Endothelial cell of umbilical vein (primary cell): ENCODE measurements around the gene DAO. TPM values are rescaled to one million over a fixed set of nuclear protein-coding genes. Genes with fewer than 3 reads are reported as not detected.
A peak's percentile ranks its signal among the peaks of the same experiment; 100 is the strongest.

ENCODE experiments used
- BruUV-seq: library from RNA; stranded (reverse); fragments of 400-500 nt; replicated peaks from 2 replicates; lab custom pipeline; 2021; lab: Mats Ljungman, UMichigan
- CTCF ChIA-PET: fragments of 300-600, 350-600 bp; sonication (Branson Sonifier 250); formaldehyde crosslinking; loops from one replicate; lab custom pipeline; 2021; ENCODE audit warnings: antibody characterized with exemption, inconsistent platforms; lab: Charles Lee
- POLR2A ChIA-PET: fragments of 300-600, 350-600 bp; sonication (Branson Sonifier 250); formaldehyde crosslinking; loops from one replicate; lab custom pipeline; 2021; ENCODE audit warnings: antibody characterized with exemption, inconsistent platforms; lab: Charles Lee
- DNase-seq: peaks from one replicate; pipeline ENCODE4 v3.0.0-alpha.2; 2011; ENCODE audit warnings: low read depth, low spot score
- FAIRE-seq: peaks from 2 replicates; lab custom pipeline; 2011; peaks lifted over from hg19 to GRCh38; lab: Jason Lieb, UNC
- H2AFZ ChIP-seq: 2 replicates; pipeline ENCODE4 v1.6.0; 2012; ENCODE audit warnings: low read depth, low read length, control low read depth, inconsistent platforms
- H3K27ac ChIP-seq: 2 replicates; pipeline ENCODE4 v1.5.1; 2011; ENCODE audit warnings: low read depth, mild to moderate bottlenecking, control low read depth, low read length, moderate library complexity; ENCODE audit not compliant: insufficient read depth
- H3K27me3 ChIP-seq, 2 experiments: 2 replicates each; pipeline versions ENCODE4 v1.6.0 to v1.6.1; 2011; ENCODE audit warnings: low read length in 2 of 2, mixed read lengths in 1 of 2; ENCODE audit not compliant: control insufficient read depth in 2 of 2, insufficient read depth in 2 of 2
- H3K36me3 ChIP-seq, 2 experiments: 2 replicates in 1 of 2; 3 replicates in 1 of 2; pipeline ENCODE4 v1.5.1; 2011; ENCODE audit warnings: low read length in 2 of 2, mild to moderate bottlenecking in 1 of 2, moderate library complexity in 1 of 2; ENCODE audit not compliant: control insufficient read depth in 2 of 2, insufficient read depth in 2 of 2; ENCODE audit errors: extremely low read depth in 1 of 2
- H3K4me1 ChIP-seq: 3 replicates; pipeline ENCODE4 v1.5.1; 2011; ENCODE audit warnings: mild to moderate bottlenecking, low read length; ENCODE audit not compliant: control insufficient read depth, insufficient read depth; ENCODE audit errors: extremely low read depth
- H3K4me2 ChIP-seq: 2 replicates; pipeline ENCODE4 v1.6.1; 2011; ENCODE audit warnings: low read length, control low read depth, mixed read lengths; ENCODE audit not compliant: insufficient read depth
- H3K4me3 ChIP-seq, 3 experiments: fragments of 200-600 bp in 1 of 3; sonication (generic), shearing (Covaris generic) in 1 of 3; replicated peaks in 1 of 3; 2 replicates each; pipeline ENCODE4 v1.5.1; 2011 to 2016; ENCODE audit warnings: control low read depth in 3 of 3, low read length in 3 of 3, mild to moderate bottlenecking in 2 of 3, inconsistent platforms in 1 of 3, low read depth in 1 of 3, moderate library complexity in 1 of 3; ENCODE audit not compliant: insufficient read depth in 1 of 3
- H3K79me2 ChIP-seq: 2 replicates; pipeline ENCODE4 v1.6.0; 2012; ENCODE audit warnings: low read length, inconsistent platforms; ENCODE audit not compliant: control insufficient read depth, insufficient read depth
- H3K9ac ChIP-seq: replicated peaks from 2 replicates; pipeline ENCODE3; 2011; ENCODE audit warnings: low read length, control low read depth; ENCODE audit not compliant: insufficient read depth; ENCODE audit errors: extremely low read depth
- H3K9me1 ChIP-seq: replicated peaks from 3 replicates; pipeline ENCODE4 v1.6.0; 2011; ENCODE audit warnings: mild to moderate bottlenecking, low read length; ENCODE audit not compliant: control insufficient read depth, insufficient read depth; ENCODE audit errors: extremely low read depth
- H3K9me3 ChIP-seq: replicated peaks from 2 replicates; pipeline ENCODE4 v1.5.1; 2012; ENCODE audit warnings: low read length, inconsistent platforms; ENCODE audit not compliant: control insufficient read depth, insufficient read depth
- H4K20me1 ChIP-seq: replicated peaks from 2 replicates; pipeline ENCODE3; 2011; ENCODE audit warnings: mild to moderate bottlenecking, low read length; ENCODE audit not compliant: control insufficient read depth, insufficient read depth; ENCODE audit errors: extremely low read depth
- EZH2 ChIP-seq: IDR thresholded peaks from 2 replicates; pipeline ENCODE4 v1.6.1; 2012; ENCODE audit warnings: borderline replicate concordance, low read depth, mild to moderate bottlenecking, moderate library complexity, low read length, inconsistent platforms; ENCODE audit not compliant: severe bottlenecking
- FOS ChIP-seq: IDR thresholded peaks from 2 replicates; pipeline ENCODE4 v1.6.1; 2011; ENCODE audit warnings: mild to moderate bottlenecking, low read length, moderate library complexity, borderline replicate concordance; ENCODE audit not compliant: insufficient read depth
- JUN ChIP-seq: IDR thresholded peaks from 2 replicates; pipeline ENCODE4 v1.6.1; 2011; ENCODE audit warnings: borderline replicate concordance, low read depth; ENCODE audit not compliant: insufficient read length, insufficient read depth
- MAX ChIP-seq: IDR thresholded peaks from 2 replicates; pipeline ENCODE4 v1.6.1; 2011; ENCODE audit not compliant: insufficient read depth, insufficient read length
- MYC ChIP-seq: IDR thresholded peaks from one replicate; pipeline ENCODE4 v1.6.1; 2011; ENCODE audit warnings: mild to moderate bottlenecking, low read depth, low read length
- POLR2A ChIP-seq: IDR thresholded peaks from 2 replicates; pipeline ENCODE4 v1.6.1; 2012; ENCODE audit warnings: low read depth, mild to moderate bottlenecking, control low read depth, low read length
- dilution Hi-C: fragments of 300-500 bp; cut with MboI; formaldehyde crosslinking; loops from one replicate; pipeline ENCODE4 v1.15.0; 2019; ENCODE audit warnings: low sequenced_read_pairs; ENCODE audit not compliant: extremely low pct_ligation_motif_present
- intact Hi-C: fragments of 100-400 bp; cut with micrococcal nuclease; formaldehyde crosslinking; loops from one replicate; pipeline ENCODE4 v1.10.0; 2022
- polyA plus RNA-seq, 4 experiments: library from polyadenylated mRNA; depleted of rRNA in 3 of 4; stranded (reverse) in 3 of 4; unstranded in 1 of 4; fragments of >200 nt; gene quantifications; 2 replicates each; pipeline versions ENCODE4 v1.2.1 to v1.2.3, GENCODE V29; 2011 to 2012; ENCODE audit warnings: missing spikeins in 1 of 4
- total RNA-seq: library from RNA; stranded (reverse); gene quantifications from 2 replicates; pipeline ENCODE4 v1.2.3, GENCODE V29; 2021

The DAO gene
- total and polyA plus RNA-seq, 2 donors (not counting 3 experiments of a cell fraction or from before 2014, with no cell fraction given), result not detected

- H3K27me3 ChIP-seq, result no peaks in the 10 kb centered on the region
- H3K36me3 ChIP-seq, result peaks cover 11 to 22% of the 10 kb centered on the region in 2 experiments
- no peak overlapping the region for H3K4me3 ChIP-seq
- BruUV-seq, result TSS peak; percentile 7
- H3K27ac ChIP-seq, result peak overlapping the region; percentile 97
- ChIA-PET CTCF (interaction anchor here (1.0 to 2.7 kb wide), 4 partner anchors 16 to 169 kb away, joined by 3 to 18 read pairs (median 10); no protein-coding TSS in a partner anchor), POLR2A (interaction anchor here (0.7 to 3.6 kb wide), 4 partner anchors 16 to 269 kb away, joined by 3 to 24 read pairs (median 10); no protein-coding TSS in a partner anchor)
- H3K9me1 ChIP-seq, result no peaks in the 10 kb centered on the region
- no peaks in the 10 kb centered on the region for H4K20me1 ChIP-seq
- H3K9ac ChIP-seq, result peak overlapping the region; percentile 97
- intact Hi-C loops (loop anchor here (1.0 kb wide), 1 partner anchor 20 kb away; no protein-coding TSS in a partner anchor), dilution Hi-C loops (loop anchor here (25.0 kb wide), 1 partner anchor 172 kb away; no protein-coding TSS in a partner anchor)
- no peaks in the 10 kb centered on the region for H3K9me3 ChIP-seq
- H2AFZ ChIP-seq, result no peak overlapping the region
- peaks cover 57% of the 10 kb centered on the region for H3K79me2 ChIP-seq
- FAIRE-seq, result peak; percentile 47
- no peak for DNase-seq
- TF ChIP-seq MYC (no peak), FOS (no peak), EZH2 (no peak), JUN (peak; percentile 19), MAX (no peak), POLR2A (peak; percentile 13)
- H3K4me2 ChIP-seq, result peak overlapping the region; percentile 37
- H3K4me1 ChIP-seq, result peaks cover 66% of the 10 kb centered on the region
Observed at GRCh38 chr12:108833757-108834472, 46.0 kb upstream of the DAO start.
